PC-9 (cell line): ENCODE results near the gene RETREG3. TPM values are rescaled to one million over a fixed set of nuclear protein-coding genes. Genes with fewer than 3 reads are reported as not detected.

Experiments used
- BruUV-seq: library from RNA; stranded (reverse); fragments of 400-500 nt; replicated peaks from 2 replicates; lab custom pipeline; 2021; lab: Mats Ljungman, UMichigan
- CTCF ChIA-PET: fragments of 300-600 bp; sonication (Branson Sonifier 250); formaldehyde crosslinking; loops from one replicate; lab custom pipeline; 2022; ENCODE audit warnings: antibody characterized with exemption; lab: Charles Lee
- POLR2A ChIA-PET: fragments of 300-600 bp; sonication (Branson Sonifier 250); formaldehyde crosslinking; loops from one replicate; lab custom pipeline; 2022; ENCODE audit warnings: antibody characterized with exemption; ENCODE audit not compliant: unreplicated experiment; lab: Charles Lee
- DNase-seq, 2 experiments: peaks; one replicate each; pipeline versions ENCODE4 v3.0.0 to v3.0.0-alpha.2; 2015 to 2022; ENCODE audit warnings: mixed read lengths in 1 of 2
- H2AFZ ChIP-seq: fragments of 200-600 bp; sonication (generic); 2 replicates; pipeline ENCODE4 v1.8.1; 2017; ENCODE audit warnings: antibody characterized with exemption
- H3F3A ChIP-seq: fragments of 200-600 bp; sonication (generic); 2 replicates; pipeline ENCODE4 v1.8.1; 2017; ENCODE audit warnings: antibody characterized with exemption, mild to moderate bottlenecking, low read depth; ENCODE audit not compliant: insufficient read depth
- H3K27ac ChIP-seq: fragments of 200-600 bp; sonication (generic); 2 replicates; pipeline ENCODE4 v1.6.1; 2016; ENCODE audit warnings: mixed run types
- H3K27me3 ChIP-seq: fragments of 200-600 bp; sonication (generic); 2 replicates; pipeline ENCODE4 v1.6.1; 2016; ENCODE audit warnings: low read depth, mixed run types; ENCODE audit not compliant: insufficient read depth
- H3K36me3 ChIP-seq: fragments of 200-600 bp; sonication (generic); 2 replicates; pipeline ENCODE4 v1.6.1; 2016; ENCODE audit warnings: low read depth, mixed run types
- H3K4me1 ChIP-seq: fragments of 200-600 bp; sonication (generic); replicated peaks from 2 replicates; pipeline ENCODE4 v1.6.1; 2016; ENCODE audit warnings: mixed run types; ENCODE audit not compliant: insufficient read depth
- H3K4me2 ChIP-seq: fragments of 200-600 bp; sonication (generic); 2 replicates; pipeline ENCODE4 v1.6.1; 2017; ENCODE audit warnings: mixed run types
- H3K4me3 ChIP-seq: fragments of 200-600 bp; sonication (generic); 2 replicates; pipeline ENCODE4 v1.6.1; 2016; ENCODE audit warnings: mixed run types
- H3K79me2 ChIP-seq: fragments of 200-600 bp; sonication (generic); 2 replicates; pipeline ENCODE4 v1.6.1; 2017; ENCODE audit warnings: low read depth, mixed run types
- H3K9me2 ChIP-seq: fragments of 200-600 bp; sonication (generic); 2 replicates; pipeline ENCODE4 v1.8.1; 2017; ENCODE audit warnings: mild to moderate bottlenecking; ENCODE audit not compliant: insufficient read depth
- H3K9me3 ChIP-seq: fragments of 200-600 bp; sonication (generic); 2 replicates; pipeline ENCODE4 v1.8.1; 2016; ENCODE audit warnings: low read depth; ENCODE audit not compliant: insufficient read depth
- H4K20me1 ChIP-seq: fragments of 200-600 bp; sonication (generic); 2 replicates; pipeline ENCODE4 v1.8.1; 2017; ENCODE audit not compliant: insufficient read depth
- EZH2 ChIP-seq: fragments of 200-600 bp; sonication (generic); IDR thresholded peaks from 2 replicates; pipeline ENCODE4 v1.8.0; 2017; ENCODE audit warnings: antibody characterized with exemption, low read depth
- intact Hi-C: fragments of 100-400 bp; cut with micrococcal nuclease; formaldehyde crosslinking; loops from one replicate; pipeline ENCODE4 v1.10.0; 2022; ENCODE audit not compliant: unreplicated experiment
- total RNA-seq: library from RNA; stranded (reverse); gene quantifications from 2 replicates; pipeline ENCODE4 v1.2.3, GENCODE V29; 2021
- TF ChIP-seq, protein P1 (sequence below): fragments of 200-600 bp; sonication (generic); conservative IDR thresholded peaks from 2 replicates; pipeline ENCODE4 v1.6.1; 2017; ENCODE audit warnings: mixed run types, antibody characterized with exemption, mild to moderate bottlenecking, moderate library complexity

Gene RETREG3
- total RNA-seq, 1 experiment from 2014 or later = 57.0 TPM

DNA sequence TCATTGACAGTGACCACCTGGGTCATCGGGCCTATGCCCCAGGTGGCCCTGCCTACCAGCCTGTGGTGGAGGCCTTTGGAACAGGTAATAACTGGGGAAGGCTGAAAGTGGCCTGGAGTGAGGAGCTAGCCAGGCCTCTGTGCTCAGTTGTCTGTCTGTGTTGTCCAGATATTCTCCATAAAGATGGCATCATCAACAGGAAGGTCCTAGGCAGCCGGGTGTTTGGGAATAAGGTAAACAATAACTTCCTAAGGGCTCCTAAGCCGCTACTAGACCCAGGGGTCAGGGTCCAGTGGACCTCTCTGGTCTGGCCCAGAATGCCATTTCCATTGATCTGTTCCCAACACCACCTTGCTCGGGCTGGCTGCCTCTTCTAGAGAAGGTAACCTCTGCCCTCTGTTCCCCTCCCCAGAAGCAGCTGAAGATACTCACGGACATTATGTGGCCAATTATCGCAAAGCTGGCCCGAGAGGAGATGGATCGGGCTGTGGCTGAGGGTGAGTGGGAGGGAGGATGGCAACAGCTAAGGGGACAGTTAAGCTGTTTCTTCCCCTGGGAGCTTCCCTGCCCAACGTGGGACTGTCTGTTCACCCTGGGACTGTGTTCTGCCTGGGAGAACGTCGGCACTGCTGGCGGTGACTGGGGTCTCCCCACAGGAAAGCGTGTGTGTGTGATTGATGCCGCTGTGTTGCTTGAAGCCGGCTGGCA lies 44.2 kb downstream of the RETREG3 start:
- H3K4me3 ChIP-seq = no peak overlapping the region
- peaks cover 16% of the 10 kb centered on the region for H3K36me3 ChIP-seq
- intact Hi-C loops = no loop called here
- H3K27me3 ChIP-seq = no peaks in the 10 kb centered on the region
- no peak overlapping the region for H3K4me2 ChIP-seq
- H3K79me2 ChIP-seq = peaks cover 63% of the 10 kb centered on the region
- peaks cover 75% of the 10 kb centered on the region for H3F3A ChIP-seq
- no peak overlapping the region for H2AFZ ChIP-seq
- no peaks in the 10 kb centered on the region for H3K9me3 ChIP-seq
- POLR2A ChIA-PET = no interaction called here
- TF ChIP-seq, protein P1, sequence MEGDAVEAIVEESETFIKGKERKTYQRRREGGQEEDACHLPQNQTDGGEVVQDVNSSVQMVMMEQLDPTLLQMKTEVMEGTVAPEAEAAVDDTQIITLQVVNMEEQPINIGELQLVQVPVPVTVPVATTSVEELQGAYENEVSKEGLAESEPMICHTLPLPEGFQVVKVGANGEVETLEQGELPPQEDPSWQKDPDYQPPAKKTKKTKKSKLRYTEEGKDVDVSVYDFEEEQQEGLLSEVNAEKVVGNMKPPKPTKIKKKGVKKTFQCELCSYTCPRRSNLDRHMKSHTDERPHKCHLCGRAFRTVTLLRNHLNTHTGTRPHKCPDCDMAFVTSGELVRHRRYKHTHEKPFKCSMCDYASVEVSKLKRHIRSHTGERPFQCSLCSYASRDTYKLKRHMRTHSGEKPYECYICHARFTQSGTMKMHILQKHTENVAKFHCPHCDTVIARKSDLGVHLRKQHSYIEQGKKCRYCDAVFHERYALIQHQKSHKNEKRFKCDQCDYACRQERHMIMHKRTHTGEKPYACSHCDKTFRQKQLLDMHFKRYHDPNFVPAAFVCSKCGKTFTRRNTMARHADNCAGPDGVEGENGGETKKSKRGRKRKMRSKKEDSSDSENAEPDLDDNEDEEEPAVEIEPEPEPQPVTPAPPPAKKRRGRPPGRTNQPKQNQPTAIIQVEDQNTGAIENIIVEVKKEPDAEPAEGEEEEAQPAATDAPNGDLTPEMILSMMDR = no peak
- no peak for TF ChIP-seq EZH2
- BruUV-seq = no TSS peak
- peaks cover 32% of the 10 kb centered on the region for H3K4me1 ChIP-seq
- no peak for DNase-seq
- CTCF ChIA-PET = no interaction called here
- no peak overlapping the region for H3K27ac ChIP-seq
- no peaks in the 10 kb centered on the region for H4K20me1 ChIP-seq
- no peaks in the 10 kb centered on the region for H3K9me2 ChIP-seq

DNA sequence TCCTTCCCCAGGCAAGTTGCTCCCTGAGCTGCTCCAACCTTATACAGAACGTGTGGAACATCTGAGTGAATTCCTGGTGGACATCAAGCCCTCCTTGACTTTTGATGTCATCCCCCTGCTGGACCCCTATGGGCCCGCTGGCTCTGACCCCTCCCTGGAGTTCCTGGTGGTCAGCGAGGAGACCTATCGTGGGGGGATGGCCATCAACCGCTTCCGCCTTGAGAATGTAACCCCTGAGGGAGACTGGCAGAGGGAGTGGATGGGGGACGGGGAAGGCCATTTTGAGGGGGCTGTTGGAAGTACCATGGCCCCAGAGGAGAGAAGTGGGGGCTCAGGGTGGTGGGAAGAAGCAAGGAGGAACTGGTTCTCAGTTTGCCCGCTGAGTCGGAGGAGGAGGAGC lies 45.2 kb downstream of the RETREG3 start:
- Histone ChIP-seq H3F3A (peaks cover 67% of the 10 kb centered on the region), H2AFZ (no peak overlapping the region), H3K9me3 (no peaks in the 10 kb centered on the region), H3K79me2 (peaks cover 58% of the 10 kb centered on the region), H3K36me3 (peaks cover 15% of the 10 kb centered on the region), H3K27me3 (no peaks in the 10 kb centered on the region), H3K27ac (no peak overlapping the region), H3K4me2 (peak overlapping the region; percentile 99), H4K20me1 (no peaks in the 10 kb centered on the region), H3K4me3 (peak overlapping the region; percentile 81), H3K9me2 (no peaks in the 10 kb centered on the region), H3K4me1 (peaks cover 32% of the 10 kb centered on the region)
- TF ChIP-seq, protein P1 = no peak
- TF ChIP-seq EZH2 = no peak
- no peak for DNase-seq
- ChIA-PET CTCF (interaction anchor here (0.7 kb wide), 1 partner anchor 9 kb away, joined by 3 read pairs; no protein-coding TSS in a partner anchor), POLR2A (no interaction called here)
- no TSS peak for BruUV-seq
- intact Hi-C loops = loop anchor here (2.0 kb wide), 1 partner anchor 27 kb away; the partner anchor contains the start of gene NAGLU

DNA sequence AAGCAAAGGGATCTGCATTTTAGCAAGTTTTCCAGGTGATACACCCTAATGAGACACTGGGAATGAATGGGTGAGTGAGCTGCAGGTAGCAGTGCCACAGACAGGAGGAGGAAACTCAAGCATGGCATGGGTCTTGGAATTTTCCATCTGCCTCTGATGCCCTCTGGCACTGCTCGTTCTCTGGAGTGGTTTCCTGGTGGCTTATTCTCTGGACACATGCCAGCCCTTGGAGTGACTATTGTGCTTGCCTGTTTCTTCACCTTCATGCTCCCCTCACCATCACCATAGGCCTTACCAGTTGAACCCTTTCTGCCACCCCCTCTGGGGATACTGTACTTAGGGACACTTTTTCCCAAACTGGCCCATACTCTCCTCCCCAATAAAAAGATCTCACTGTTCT lies 45.6 kb downstream of the RETREG3 start:
- H4K20me1 ChIP-seq = no peaks in the 10 kb centered on the region
- peaks cover 64% of the 10 kb centered on the region for H3F3A ChIP-seq
- H3K9me3 ChIP-seq = no peaks in the 10 kb centered on the region
- peaks cover 54% of the 10 kb centered on the region for H3K79me2 ChIP-seq
- no peaks in the 10 kb centered on the region for H3K27me3 ChIP-seq
- H3K36me3 ChIP-seq = peaks cover 15% of the 10 kb centered on the region
- H3K4me1 ChIP-seq = peaks cover 32% of the 10 kb centered on the region
- peak overlapping the region; percentile 99 for H3K4me2 ChIP-seq
- no TSS peak for BruUV-seq
- TF ChIP-seq, protein P1 = no peak
- TF ChIP-seq EZH2 = no peak
- ChIA-PET POLR2A (no interaction called here), CTCF (interaction anchor here (0.7 kb wide), 1 partner anchor 9 kb away, joined by 3 read pairs; no protein-coding TSS in a partner anchor)
- H3K9me2 ChIP-seq = no peaks in the 10 kb centered on the region
- intact Hi-C loops = loop anchor here (2.0 kb wide), 1 partner anchor 27 kb away; the partner anchor contains the start of gene NAGLU
- peak overlapping the region; percentile 81 for H3K4me3 ChIP-seq
- no peak overlapping the region for H2AFZ ChIP-seq
- peak; percentile 72 to 92 for DNase-seq
- H3K27ac ChIP-seq = peak overlapping the region; percentile 81
